GM21825 (cell line): ENCODE data around the gene KCNG4.

Source experiments
- ATAC-seq: cut with Tn5 transposase; IDR thresholded peaks from one replicate; pipeline ENCODE4 v1.9.1; 2021; ENCODE audit warnings: mild to moderate bottlenecking, moderate library complexity; ENCODE audit not compliant: unreplicated experiment

The KCNG4 gene

GRCh38 chr16:84239909-84240308 lies at the start of gene KCNG4:
KCNG4 (minus strand) TSS chr16:84240012; CDS start chr16:84237485, 2,527 bp downstream.
- no peak for ATAC-seq

GRCh38 chr16:84288902-84289301 lies 49.1 kb upstream of the KCNG4 start:
- no peak for ATAC-seq

GRCh38 chr16:84286578-84287240 lies 46.9 kb upstream of the KCNG4 start:
- no peak for ATAC-seq

- no peak for ATAC-seq
Observed at GRCh38 chr16:84284154-84284722, 44.4 kb upstream of the KCNG4 start.

GRCh38 chr16:84283314-84284153 lies 43.7 kb upstream of the KCNG4 start:
- no peak for ATAC-seq

GRCh38 chr16:84282533-84282932 lies 42.7 kb upstream of the KCNG4 start:
- ATAC-seq: no peak

GRCh38 chr16:84281074-84281473 lies 41.3 kb upstream of the KCNG4 start:
- ATAC-seq: no peak

- ATAC-seq: no peak
Observed at GRCh38 chr16:84279881-84280280, 40.1 kb upstream of the KCNG4 start.

- no peak for ATAC-seq
Observed at GRCh38 chr16:84278968-84279367, 39.2 kb upstream of the KCNG4 start.

- ATAC-seq: no peak
Observed at GRCh38 chr16:84278333-84278732, 38.5 kb upstream of the KCNG4 start.

- ATAC-seq: no peak
Observed at GRCh38 chr16:84277244-84277823, 37.5 kb upstream of the KCNG4 start.

GRCh38 chr16:84275585-84276151 lies 35.9 kb upstream of the KCNG4 start:
- ATAC-seq: no peak

- no peak for ATAC-seq
Observed at GRCh38 chr16:84274515-84274914, 34.7 kb upstream of the KCNG4 start.

- no peak for ATAC-seq
Observed at GRCh38 chr16:84272740-84273320, 33.0 kb upstream of the KCNG4 start.

- no peak for ATAC-seq
Observed at GRCh38 chr16:84271866-84272265, 32.1 kb upstream of the KCNG4 start.

- no peak for ATAC-seq
Observed at GRCh38 chr16:84271037-84271436, 31.2 kb upstream of the KCNG4 start.

- no peak for ATAC-seq
Observed at GRCh38 chr16:84270531-84270930, 30.7 kb upstream of the KCNG4 start.

GRCh38 chr16:84270071-84270470 lies 30.3 kb upstream of the KCNG4 start:
- ATAC-seq: no peak

GRCh38 chr16:84268291-84269040 lies 28.7 kb upstream of the KCNG4 start:
- no peak for ATAC-seq

- no peak for ATAC-seq
Observed at GRCh38 chr16:84267380-84267779, 27.6 kb upstream of the KCNG4 start.
